ENCODE data around the gene IL31RA.
"Not testable (repeated sequence)": the region's sequence is repeated elsewhere in the genome, so short reads cannot be mapped to it uniquely, and the experiment has no call there.

Gene IL31RA

DNA sequence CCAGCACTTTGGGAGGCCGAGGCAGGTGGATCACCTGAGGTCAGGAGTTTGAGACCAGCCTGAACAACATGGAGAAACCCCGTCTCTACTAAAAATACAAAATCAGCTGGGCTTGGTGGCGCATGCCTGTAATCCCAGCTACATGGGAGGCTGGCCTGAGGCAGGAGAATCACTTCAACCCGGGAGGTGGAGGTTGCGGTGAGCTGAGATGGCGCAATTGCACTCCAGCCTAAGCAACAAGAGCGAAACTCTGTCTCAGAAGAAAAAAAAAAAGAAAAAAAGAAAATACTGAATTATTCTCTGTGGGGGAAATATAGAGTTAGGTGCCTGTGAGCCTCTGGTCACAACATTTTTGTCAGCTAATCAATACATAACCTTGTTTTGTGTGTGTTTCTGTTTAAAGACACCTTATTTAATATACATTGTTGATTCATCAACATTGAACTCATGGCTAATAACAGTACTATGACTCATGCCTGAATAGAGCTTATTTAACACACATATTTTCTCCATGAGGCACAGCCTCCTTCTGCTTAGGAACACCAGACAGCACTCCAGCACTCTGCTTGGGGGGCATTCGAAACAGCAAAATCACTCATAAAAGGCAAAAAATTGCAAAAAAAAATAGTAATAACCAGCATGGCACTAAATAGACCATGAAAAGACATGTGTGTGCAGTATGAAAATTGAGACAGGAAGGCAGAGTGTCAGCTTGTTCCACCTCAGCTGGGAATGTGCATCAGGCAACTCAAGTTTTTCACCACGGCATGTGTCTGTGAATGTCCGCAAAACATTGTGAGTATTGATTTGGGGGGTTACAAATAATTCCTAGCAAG lies at the start of gene IL31RA:
IL31RA (plus strand) TSS at position 519 of the 836 bp plus-strand sequence; CDS start at position 733, 214 bp downstream.
- DNase-seq, result no peak

DNA sequence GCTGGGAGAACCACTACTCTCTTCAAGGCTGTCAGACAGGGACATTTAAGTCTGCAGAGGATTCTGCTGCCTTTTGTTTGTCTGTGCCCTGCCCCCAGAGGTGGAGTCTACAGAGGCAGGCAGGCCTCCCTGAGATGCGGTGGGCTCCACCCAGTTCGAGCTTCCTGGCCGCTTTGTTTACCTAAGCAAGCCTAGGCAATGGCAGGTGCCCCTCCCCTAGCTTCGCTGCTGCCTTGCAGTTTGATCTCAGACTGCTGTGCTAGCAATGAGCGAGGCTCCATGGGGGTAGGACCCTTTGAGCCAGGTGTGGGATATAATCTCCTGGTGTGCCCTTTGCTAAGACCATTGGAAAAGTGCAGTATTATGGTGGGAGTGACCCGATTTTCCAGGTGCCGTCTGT lies 42.3 kb upstream of the IL31RA start:
- not testable (repeated sequence) for DNase-seq

DNA sequence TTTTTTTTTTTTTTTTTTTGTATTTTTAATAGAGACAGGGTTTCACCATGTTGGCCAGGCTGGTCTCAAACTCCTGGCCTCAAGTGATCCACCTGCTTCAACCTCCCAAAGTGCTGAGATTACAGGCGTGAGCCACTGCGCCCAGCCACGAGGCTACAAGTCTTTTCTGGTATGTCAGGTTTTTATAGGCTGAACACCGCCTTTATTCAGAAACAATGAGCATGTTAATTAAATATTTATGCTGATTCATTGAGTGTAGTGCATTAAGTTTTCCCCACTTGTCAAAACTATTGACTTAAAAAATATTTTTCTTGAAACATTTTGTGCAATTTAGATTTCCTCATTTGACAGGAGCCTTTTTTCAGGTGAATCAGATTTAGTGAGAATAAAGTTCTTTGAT lies 35.2 kb upstream of the IL31RA start:
- not testable (repeated sequence) for DNase-seq

DNA sequence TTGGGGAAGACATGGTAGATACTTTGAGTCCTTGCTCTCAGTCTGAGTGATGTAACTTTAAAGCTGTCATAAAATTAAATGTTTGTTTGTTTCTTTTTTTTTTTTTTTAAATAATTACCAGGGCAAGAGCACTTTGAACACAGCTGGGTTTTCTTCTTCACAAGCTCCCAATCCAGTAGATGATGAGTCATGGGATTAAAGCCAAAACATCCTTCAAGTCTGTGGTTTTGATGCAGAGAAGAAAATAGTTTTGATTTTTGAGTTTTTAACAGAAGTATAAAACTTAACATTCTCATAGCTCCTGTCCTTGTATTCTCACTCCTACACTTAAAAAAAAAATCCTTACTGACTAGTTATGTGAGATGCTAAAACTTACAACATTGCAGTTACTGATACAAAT lies 34.8 kb upstream of the IL31RA start:
- DNase-seq, result no peak

DNA sequence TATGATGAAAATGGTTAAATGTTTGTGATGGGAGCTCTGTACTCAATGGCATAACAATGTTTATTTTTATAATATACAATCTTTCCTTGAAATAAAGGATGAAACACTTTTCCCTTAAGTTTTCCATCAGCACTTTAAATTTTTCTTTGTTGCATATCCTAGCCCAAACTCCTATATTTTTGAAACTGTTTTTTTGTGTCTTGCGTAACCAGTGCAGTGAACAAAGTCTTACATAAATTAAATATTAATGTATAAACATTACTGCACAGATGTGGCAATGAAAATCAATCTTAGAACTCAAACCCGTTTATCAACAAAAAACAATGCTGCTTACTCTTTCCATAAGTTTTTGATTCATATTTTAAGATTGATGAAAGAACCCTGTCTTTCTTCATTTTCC lies 34.1 kb upstream of the IL31RA start:
- DNase-seq, result no peak

DNA sequence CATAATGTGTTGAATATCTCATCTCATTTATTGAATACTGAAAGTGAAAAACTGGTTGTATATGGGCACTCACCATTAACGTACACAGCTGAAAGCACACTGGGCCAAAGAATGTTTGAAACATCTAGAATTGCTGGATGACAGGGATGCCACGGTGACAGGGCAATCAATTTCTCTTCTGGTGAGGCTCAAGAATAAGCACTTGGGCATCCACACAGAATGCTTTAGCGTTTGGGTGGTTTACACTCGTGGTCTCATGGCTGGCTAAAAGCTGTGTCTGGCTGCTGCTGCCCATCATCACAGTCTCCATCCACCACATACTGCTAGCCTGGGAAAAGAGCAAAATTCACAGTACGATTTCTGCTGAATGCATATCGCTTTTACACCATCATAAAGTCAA lies 30.7 kb upstream of the IL31RA start:
- peak; percentile 2 for DNase-seq

DNA sequence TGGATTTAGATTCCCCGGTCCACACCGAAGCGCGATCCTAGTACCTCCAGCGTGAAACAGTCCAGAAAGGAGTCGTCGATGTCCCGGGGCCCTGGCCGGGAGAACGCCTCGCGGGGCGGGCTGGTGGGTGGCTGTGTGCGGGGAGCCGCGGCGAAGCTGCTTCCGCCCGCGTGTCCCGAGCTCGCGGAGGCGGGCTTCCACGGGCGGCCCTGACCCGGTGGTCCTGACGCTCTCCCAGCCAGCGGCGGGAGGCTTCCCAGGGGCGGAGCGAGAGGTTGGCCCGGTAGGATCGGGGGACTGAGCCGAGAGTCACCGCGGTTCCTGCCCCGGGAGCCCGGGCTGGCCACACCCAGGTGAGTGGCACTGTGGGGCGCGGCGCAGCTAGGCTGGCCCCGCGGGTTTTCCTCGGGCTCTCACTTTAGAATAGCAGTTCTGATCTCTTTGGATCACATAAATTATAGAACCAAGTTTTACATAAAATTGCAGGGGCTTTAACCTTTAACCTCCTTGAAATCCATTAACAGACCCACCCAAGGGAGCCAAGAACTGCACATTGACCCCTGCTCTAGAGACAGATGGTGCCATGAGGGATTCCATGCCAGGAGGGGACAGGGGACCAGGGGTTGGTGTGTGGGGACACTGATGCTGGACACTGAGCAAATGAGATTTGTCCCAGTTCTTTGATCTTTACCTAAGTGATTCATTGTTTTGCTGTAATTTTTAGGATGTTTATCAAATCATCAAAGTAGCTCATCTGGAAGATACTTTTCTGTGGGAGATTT lies 29.2 kb upstream of the IL31RA start:
- peak; percentile 60 for DNase-seq

DNA sequence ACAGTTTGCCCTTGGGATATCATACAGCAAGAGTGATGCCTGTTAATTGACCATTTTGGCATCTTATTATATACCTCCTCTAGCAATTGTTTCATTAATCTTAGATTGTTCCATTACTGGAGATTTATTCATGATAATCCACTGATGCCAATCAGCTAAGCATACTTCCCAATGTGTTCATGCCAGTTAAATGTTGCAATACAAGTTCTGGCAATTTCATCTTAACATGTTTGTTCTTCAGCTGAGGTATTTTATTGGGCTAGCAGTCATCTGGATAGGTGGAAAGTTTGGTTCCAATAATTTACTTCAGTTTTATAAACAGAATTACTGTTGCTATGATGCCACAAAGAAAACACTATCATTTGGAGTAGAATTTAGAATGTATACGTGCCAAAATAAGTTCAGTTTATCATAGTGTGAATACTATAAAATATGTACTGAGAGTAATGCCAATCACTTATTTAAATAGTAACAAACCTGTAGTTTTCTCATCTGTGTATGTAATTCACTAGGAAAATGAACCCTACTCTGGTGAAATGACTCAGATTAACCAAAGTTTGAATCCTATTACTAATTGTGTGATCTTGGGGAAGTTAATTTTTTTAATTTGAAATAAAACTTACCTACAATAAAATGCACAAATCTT lies 27.9 kb upstream of the IL31RA start:
- no peak for DNase-seq

DNA sequence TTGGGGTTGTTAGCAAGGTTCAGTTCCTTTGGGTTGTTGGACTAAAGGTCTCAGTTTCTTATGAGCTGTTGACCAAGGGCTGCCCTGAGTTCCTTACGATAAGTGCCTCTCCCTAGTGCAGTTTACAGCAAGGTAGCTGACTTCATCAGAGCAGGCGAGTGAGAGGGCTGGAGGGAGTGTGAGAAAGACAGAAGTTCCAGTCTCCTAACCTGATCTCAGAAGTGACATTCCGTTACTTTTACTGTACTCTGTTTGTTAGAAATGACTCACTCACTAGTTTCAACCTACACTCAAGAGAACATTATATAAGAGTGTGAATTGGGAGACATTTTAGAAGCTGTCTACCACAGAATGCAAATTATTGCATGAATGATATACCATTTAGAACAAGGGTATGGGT lies 21.2 kb upstream of the IL31RA start:
- no peak for DNase-seq

DNA sequence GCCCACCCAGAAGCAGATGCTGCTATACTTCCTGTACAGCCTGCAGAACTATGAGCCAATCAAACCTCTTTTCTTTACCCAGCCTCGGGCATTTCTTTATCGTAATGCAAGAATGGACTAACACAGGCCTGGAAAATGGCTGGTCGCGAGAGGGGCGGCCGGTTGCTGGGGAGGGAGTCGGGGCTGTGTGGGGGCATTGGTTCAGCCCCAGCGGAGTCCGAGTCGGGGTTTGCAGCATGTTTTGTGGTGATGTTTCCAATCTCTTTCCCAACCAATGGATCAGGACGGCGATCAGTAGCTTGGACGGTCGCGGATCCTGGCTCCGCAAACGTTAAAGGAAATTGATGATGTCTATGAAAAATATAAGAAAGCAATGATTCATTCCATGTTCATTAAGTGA lies 18.7 kb upstream of the IL31RA start:
- no peak for DNase-seq

DNA sequence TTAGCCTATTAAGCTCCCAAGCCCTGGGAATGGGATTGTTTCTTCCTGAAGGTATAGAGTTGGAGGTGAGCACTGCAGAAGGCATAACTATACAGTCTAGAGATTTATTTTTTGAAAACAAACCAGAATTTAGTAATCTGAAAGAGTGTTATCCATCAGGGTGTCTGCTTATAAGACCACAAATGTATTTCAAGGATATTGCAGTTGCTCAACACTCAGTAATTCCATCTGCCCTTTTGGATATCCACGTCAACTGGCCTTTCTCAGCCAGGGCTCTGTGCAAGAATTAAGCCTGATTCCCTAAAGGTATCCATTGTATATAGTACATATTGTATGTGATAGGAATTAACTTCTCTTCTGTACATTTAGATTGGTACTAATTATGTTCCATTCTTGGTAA lies 15.0 kb upstream of the IL31RA start:
- DNase-seq, result no peak

DNA sequence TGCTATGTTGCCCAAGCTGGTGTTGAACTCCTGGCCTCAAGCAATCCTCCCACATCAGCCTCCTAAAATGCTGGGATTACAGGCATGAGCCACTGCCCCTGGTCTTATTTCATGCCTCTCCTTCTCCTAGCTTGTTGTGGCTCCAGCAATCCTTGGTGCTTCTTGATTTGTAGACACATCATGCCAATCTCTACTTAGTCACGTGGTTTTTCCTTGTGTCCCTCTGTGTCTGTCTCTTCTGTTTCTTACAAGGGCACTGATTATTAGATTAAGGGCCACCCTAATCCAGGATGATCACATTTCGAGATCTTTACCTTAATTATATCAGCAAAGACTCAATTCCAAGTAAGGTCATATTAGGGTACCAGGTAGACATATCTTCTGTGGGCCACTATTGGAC lies 9.2 kb upstream of the IL31RA start:
- no peak for DNase-seq

DNA sequence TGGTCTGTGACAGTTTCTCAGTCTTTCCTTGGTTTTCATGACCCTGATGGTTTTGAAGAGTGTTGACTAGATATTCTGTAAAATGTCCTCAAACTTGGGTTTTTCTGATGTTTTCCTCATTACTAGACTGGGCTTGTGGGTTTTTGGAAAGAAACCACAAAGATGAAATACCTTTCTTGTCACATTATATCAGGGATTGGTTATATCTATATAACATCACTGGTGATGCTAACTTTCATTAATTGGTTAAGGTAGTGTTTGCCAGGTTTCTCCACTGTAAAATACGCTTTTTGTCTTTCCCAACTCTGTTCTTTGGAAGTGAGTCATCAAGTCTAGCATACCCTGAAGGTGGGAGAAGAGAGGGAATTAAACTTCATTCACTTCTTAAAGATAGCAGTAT lies 3.3 kb upstream of the IL31RA start:
- DNase-seq, result no peak

DNA sequence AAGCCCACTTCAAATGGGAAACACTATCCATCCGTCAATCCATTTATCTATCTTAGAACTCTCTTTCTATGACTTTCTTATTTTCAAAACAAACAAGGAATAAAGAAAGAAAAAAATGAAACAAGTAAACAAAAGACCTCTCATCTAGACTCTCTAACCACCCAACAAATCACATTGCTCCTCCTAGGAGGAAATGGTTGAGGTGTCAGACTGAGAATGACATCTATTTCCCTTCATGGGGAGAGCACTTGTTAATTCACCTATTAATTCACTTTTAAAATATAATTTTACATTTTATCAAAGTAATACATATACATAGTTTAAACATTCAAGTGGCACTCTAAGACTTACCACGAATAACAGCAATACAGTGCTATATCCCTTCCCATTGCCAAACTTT lies 2.4 kb upstream of the IL31RA start:
- no peak for DNase-seq

DNA sequence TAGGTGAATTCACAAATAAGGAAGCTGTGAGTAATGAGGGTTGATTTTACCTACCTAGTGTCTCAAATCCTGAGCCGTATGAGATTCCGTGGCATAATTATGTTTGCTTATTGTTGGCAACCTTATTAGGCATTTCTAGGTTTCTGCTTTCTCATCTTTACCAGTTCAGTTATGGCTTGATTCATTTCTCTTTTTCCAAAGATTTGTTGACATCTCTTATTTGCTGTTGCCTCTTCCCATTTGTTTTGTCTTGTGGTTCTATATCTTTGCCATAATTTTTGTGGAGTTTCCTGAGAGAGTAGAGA lies 470 bp downstream of the IL31RA start:
- no peak for DNase-seq

DNA sequence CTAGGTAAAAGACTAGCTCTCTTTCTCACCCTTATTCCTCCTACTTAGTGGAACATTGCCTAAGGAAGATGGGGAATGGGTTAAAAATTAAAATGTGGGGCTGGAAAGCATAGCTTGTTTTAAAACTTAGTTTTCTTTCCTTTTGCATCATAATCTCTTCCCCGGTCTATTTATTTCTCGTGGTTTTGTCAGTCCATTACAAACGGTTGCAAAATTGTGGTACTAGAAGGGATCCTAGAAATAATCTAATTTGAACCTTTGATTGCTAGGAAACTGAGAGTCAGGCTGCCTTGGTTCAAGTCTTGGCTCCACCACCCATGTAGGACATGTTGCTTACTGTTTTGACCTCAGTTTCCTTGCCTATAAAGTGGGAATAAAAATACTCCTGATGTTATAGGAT lies 1.3 kb downstream of the IL31RA start:
- DNase-seq, result no peak

DNA sequence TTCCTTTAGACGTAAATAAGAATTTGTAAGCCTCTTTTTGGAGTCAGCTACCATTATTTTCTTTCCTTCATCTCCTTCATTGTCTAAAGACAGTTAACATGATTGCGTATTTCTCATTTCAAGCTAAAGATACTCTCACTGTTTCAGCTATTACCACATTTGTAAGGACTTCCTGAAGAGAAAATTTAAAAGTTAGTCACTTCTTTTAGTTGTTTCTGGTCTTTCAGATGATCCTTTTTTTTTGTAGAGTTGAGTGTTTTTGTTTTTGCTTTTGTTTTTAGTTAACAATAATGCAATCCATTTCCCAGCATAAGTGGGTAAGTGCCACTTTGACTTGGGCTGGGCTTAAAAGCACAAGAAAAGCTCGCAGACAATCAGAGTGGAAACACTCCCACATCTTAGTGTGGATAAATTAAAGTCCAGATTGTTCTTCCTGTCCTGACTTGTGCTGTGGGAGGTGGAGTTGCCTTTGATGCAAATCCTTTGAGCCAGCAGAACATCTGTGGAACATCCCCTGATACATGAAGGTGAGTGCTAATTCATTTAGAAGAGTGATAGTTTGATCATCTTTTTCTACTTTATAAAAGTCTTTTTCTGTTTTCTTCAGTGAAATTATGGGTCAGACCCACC lies 2.0 kb downstream of the IL31RA start:
- DNase-seq, result no peak

DNA sequence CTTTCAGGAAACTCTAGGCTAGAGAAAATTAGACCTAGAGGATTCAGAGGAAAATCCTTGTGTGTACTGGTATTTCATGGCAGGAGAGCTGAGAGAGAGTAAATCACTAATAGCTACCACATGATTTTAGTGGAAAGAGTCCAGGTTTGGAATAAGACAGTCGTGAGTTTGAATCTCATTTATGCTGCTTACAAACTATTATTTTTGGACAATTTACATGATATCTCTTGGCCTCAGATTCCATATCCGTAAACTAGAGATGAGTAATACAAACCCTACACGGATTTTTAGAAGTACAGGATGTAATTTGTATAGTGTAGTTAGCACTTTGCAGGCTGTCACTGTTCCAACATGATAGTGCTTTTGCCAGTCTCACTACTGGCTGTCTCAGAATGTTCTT lies 2.7 kb downstream of the IL31RA start:
- DNase-seq, result no peak

DNA sequence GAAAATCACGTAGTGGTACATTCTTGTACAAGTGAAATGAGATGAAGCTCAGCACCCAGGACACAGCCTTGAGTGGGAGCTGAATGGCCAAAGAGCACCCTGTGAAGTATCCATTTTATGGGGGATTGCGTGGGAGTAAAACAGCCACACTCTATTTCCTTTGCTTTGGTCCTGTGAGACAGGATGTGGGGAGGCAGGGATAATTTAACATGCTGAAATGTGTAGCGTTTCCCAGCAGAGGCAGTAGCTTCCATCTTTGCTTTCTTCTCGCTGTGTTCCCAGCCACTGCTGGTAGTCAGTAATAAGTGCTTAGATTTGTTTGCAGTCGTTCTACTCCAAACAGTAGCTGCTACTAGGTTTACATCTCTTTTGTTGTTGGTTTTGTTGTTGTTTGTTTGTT lies 4.4 kb downstream of the IL31RA start:
- no peak for DNase-seq

DNA sequence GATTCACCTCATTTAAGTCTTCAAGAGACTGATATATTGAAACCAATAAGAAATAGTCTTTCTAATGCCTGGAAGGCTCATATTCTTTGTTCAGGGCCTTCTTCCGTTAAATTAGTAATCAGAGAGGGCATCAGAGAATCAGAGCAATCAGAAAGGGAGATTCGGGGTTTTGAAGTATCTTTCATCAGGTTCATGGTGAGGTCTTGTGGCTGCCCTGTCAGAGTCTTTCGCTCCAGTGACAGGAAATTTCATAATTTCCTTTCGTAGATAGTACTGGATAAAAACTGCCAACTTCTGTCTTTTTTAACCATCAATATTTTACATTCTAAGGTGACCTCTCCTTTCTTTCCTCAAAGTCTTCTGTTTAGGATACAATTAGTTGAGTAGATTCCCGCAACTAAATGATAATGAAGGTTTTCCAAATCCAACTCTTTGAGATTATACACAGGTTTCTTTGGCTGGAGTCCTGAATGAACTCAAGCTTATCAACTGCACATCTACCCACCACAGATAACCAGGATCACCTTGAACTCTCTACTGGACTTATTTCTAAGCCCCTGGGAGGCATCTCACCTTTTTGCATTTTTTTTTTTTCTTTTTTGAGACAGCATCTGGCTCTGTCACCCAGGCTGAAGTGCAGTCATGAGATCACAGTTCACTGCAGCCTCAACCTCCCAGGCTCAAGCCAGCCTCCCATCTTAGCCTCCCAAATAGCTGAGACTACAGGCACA lies 5.5 kb downstream of the IL31RA start:
- no peak for DNase-seq

DNA sequence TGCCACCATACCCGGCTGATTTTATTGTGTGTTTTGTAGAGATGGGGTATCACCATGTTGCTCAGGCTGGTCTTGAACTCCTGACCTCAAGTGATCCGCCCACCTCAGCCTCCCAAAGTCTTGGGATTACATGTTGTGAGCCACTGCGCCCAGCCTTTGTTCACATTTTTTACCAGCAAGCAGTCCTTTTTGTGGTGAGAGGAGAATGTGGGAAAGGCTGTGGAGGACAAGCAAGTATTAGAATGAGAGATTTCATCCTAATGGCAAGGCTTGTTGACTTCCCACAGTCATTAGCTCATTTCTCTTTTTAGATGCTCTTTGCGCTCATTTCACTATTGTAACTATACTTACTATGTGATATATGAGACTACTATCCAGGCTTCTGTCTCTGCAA lies 6.1 kb downstream of the IL31RA start:
- DNase-seq, result no peak

DNA sequence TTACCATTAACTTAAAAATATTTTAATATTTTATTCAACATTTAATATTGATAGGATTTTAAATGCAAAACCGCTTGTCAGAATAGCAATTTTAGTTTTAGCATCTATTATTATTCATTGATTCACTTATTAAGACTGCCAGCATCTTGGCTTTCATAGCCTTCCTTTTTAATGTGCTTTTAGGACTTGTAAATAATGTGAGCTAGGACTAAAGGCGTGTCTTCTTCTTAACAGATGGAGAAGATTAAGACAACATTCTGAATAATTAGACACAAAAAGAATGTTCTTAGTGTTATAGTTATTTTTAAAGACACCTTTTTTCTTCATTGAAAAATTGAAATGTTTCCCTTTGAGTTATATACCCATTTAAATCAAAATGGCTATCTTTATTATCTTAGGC lies 6.9 kb downstream of the IL31RA start:
- DNase-seq, result no peak

DNA sequence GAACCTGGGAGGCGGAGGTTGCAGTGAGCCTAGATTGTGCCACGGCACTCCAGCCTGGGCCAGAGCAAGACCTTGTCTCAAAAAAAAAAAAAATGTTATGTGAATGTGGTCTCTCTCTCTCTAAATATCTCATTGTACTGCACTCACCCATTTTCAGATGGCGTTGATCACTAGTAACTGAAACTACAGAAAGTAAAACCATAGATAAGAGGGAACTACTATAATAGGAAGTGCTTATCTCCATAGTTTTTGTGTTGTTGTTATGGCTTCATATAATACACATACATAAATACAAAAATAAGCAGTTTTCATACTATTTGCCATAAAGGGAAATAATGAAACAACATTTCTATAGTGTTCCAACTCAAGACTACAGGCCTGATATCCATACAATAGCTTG lies 9.1 kb downstream of the IL31RA start:
- DNase-seq, result no peak

All from retina (tissue), 1 donor.